CD4-positive, alpha-beta T cell treated with Interleukin-4 for 4 hours (primary cell): ENCODE measurements around the gene RFX3.

Source experiments
- DNase-seq: peaks from one replicate; pipeline ENCODE4 v3.0.0-alpha.2; 2020

The RFX3 gene

GRCh38 chr9:3511551-3511950 lies 14.2 kb downstream of the RFX3 start:
- no peak for DNase-seq

- DNase-seq, result no peak
These were observed 15.0 kb downstream of the RFX3 start for GRCh38 chr9:3510796-3511195.

DNA sequence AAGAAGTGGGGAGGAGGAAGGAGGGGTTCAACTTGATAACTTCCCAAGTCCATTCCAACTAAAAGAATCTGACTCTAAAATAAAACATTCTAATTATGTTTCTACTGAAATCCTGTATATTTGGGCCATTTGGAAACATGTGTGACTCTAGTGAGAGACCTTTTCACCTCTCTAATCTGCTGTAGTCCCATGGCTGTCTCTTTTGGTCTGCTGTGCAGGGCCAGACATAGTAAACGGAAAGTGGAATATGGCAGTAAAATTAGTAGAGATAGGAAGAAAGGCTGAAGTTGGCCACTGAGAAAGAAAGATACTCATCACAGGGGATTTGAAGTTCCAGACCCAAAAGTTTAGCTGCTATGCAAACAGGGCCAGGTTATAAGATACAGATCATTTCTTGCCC lies 15.9 kb downstream of the RFX3 start:
- no peak for DNase-seq

GRCh38 chr9:3508521-3509291 lies 17.1 kb downstream of the RFX3 start:
- DNase-seq, result no peak

DNA sequence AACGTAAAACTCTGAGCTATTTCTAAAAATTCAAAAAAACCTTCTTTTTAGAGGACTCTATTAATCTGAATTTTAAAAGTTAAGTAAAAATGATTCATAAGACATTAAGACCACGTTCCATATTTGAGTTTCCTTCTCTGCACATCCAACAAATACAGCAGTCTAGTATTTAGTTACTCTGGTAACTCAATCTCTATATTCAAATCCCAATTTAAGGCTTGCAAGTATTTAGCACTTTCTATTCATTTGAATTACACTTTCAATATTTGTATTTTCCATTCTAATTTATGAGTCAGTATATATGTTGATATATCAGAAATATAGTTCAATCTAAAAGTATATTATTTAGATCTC lies 17.7 kb downstream of the RFX3 start:
- DNase-seq, result no peak

GRCh38 chr9:3507395-3508077 lies 18.3 kb downstream of the RFX3 start:
- DNase-seq, result no peak

- DNase-seq, result no peak
These were observed 19.6 kb downstream of the RFX3 start for GRCh38 chr9:3506164-3506563.

DNA sequence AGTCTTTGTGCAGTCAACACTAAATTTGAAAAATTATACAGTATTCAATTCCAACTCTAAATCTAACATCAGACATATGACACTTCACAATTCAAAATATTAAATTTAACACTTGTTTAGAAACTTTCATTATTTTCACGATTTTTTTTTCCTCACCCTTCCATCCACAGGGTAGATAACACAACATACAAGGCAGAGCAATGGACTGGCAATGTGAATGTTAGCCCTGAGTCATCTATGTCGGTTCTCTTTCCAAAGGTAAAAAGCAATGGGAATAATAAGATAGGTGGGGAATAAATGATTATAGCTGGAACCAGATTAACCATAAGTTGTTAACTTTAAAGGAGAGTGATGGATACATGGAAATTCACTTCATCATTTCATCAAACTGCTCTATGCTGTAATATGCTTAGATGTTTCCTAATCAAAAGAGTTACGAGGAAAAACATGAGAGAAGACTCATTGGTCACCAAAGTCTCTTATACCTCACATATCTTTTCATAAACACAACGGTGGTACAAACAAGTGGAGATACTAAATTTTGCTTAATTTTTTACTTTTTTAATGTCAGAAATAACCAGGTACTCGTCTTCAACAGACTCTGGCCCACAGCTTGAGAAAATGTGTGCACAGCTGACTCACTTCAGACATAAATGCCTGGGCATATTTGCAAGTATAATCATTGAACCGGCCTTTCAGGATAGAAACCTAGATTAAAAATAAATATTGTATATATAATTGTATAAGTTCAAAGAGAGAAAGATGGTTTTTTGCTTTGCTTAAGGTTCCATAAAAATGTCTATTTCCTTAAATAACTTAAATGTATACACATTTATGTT lies 23.0 kb downstream of the RFX3 start:
- no peak for DNase-seq

DNA sequence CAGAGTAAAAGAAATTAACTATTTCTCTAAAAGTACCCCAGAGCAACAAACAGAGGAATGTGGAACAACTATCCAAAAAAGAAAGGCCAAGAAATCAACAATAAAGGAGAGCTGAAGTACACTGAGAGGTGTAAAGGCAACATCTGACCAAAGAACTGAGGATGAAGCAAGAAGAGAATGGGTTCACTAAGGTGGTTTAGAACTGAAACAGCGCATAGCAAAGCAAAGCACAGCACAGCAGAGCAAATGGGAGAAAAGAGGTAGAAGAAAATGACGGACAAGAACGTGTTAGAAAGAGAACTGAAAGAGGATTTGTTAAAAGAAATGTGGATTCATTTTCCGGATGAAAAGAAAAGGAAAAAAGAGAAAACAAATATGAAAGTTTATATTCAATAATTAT lies 25.8 kb downstream of the RFX3 start:
- DNase-seq, result no peak

GRCh38 chr9:3498691-3499090 lies 27.1 kb downstream of the RFX3 start:
- no peak for DNase-seq

DNA sequence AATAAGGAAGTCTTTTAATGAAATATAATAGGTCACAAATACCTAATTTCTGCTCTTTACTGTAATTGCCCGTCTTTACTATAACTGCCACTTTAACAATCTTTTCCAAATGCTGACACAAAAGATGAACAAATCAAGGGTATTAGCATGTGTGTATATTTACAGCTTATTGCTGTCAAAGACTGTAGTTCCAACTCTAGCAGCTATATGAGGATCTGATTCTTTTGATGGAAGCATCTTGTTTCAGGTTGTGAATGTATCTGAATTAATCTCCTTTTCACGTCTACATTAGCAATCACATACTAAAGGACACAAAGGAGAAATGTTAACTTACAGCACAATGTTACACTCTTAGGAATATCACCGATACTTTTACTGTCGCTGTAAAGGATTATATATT lies 27.9 kb downstream of the RFX3 start:
- DNase-seq, result no peak

- no peak for DNase-seq
These were observed 28.4 kb downstream of the RFX3 start for GRCh38 chr9:3497401-3497800.

GRCh38 chr9:3495855-3496254 lies 29.9 kb downstream of the RFX3 start:
- DNase-seq, result no peak

- DNase-seq, result no peak
These were observed 33.6 kb downstream of the RFX3 start for GRCh38 chr9:3492214-3492613.

DNA sequence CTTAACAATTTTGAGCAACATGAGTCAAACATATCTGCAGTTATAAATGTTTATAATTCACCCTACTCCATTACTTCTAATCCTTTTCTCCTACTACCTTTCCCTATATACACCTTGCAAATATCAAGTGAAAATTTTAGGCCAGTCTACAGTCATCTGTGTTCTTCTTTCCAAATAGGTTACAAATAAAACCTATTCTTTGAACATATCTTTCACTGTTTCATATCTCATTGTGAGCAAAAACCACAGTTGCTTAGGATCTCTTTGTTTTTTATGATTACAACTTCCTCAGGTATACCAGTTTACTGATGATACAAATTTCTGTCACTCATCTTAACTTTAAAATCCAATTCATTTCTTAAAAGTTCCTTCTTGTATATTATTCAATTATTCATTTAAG lies 34.4 kb downstream of the RFX3 start:
- no peak for DNase-seq

DNA sequence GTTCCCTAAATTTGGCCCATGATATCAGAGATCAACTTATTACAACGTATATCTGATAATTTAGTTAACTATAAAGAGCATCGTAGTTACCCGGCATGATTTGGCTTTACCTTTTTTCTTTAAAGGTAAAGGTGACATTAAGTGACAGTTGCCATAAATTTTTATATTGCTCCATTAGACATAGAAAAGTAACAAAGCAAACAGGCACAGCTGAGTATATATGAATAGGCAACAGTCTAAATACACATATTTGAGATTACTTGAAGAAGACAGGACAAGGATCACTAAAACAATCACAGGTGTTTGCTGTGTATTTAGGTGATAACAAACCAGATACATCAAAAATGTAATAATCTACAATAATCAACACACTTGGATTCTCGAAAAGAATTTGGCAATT lies 34.8 kb downstream of the RFX3 start:
- DNase-seq, result no peak

DNA sequence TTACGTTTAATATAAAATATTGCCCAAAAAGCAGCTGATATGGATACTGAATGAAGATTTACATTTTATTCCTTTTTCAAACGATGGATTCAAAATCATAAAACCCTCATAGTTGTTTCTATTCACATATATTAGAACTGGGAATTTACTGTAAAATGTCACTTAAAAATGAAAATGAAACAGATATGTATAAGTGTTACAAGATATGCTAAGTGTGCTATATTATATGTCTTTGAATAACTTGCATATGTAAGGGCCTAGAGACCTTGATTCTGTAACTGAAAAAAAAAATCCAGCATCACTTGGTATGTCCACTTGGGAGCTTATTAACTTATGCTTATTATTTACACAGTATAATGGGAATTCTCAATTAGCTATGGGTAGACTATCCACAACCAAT lies 43.2 kb downstream of the RFX3 start:
- no peak for DNase-seq

- DNase-seq, result no peak
These were observed 45.5 kb downstream of the RFX3 start for GRCh38 chr9:3480353-3480655.

DNA sequence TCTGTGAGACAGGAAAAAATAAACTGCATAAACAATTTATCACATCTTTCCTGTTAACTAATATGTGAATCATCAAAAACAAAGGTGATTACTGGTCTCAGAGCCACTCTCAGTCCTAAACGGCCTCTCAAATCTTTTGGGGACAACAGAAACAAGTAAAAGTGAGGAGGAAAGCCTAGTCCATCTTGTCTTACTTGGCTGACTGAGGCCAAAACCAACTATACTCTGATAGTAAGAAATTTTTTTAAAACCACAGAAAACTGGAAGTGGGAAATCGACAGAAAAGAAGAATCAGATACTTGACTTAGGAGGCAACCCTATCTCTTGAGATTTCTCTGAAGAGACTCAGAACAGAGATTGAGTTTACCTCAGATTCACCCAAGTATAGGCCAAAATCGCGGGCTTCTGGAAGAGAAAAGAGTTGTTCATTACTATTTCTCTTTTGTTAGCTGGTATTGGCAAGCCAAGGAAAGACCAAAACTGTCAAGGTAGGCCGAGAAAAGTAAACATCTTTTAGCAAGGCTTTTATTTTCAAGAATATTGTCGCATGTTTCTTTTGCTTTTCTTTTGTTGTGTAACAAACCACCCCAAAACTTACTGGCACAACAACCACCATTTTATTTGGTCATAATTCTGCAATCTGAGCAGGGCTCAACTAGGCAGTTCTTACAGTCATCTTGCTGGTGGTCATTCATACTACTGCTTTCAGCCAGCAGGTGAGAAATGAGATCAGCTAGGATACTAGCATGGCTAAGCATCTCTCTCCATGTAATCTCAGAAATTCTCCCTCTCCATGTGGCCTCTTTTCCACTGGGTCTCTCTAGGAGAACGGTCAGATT lies 46.1 kb downstream of the RFX3 start:
- peak; percentile 27 for DNase-seq

- DNase-seq, result peak; percentile 46
These were observed 47.2 kb downstream of the RFX3 start for GRCh38 chr9:3478549-3478953.

DNA sequence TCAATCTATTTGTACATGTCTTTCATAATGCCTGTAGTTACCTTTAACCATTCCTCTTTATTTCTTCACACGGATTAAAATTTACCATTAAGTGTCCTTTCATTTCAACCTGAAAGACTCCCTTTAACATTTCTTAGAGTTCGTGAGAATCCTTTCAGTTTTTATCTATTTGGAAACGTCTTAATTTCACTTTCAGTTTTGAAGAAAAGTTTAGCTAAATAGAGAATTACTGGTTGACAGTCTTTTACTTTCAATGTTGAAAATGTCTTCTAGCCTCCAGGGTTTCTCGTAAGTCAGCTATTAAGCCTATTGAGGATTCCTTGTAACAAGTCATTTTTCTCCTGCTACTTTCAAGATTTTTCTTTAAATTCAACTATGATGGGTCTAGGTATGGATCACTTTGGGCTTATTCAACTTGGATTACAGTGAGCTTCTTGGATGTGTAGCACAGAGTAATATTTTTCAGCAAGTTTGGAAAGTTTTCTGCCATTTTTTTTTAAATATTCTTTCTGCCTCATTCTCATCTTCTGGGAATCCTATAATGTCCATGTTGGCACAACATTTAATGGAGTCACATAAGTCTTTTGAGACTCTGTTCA lies 48.5 kb downstream of the RFX3 start:
- DNase-seq, result peak; percentile 44

GRCh38 chr9:3475300-3476020 lies 50.3 kb downstream of the RFX3 start:
- peak; percentile 35 for DNase-seq
